Measurements from ENCODE around the gene RPAP2.
"Not testable (repeated sequence)": the region's sequence is repeated elsewhere in the genome, so short reads cannot be mapped to it uniquely, and the experiment has no call there.

The RPAP2 gene

GRCh38 chr1:92323473-92324453, 24.9 kb downstream of the RPAP2 start:
- DNase-seq (ENCODE audit: low spot score), result no peak

GRCh38 chr1:92324784-92325183, 25.9 kb downstream of the RPAP2 start:
- DNase-seq (ENCODE audit: low spot score), result no peak

GRCh38 chr1:92326681-92327080, 27.8 kb downstream of the RPAP2 start:
- DNase-seq (ENCODE audit: low spot score), result no peak

GRCh38 chr1:92327794-92328193, 28.9 kb downstream of the RPAP2 start:
- DNase-seq (ENCODE audit: low spot score), result no peak

- no peak for DNase-seq (ENCODE audit: low spot score)
Measured at GRCh38 chr1:92329347-92330129, 30.7 kb downstream of the RPAP2 start.

- no peak for DNase-seq (ENCODE audit: low spot score)
Measured at GRCh38 chr1:92333668-92334067, 34.8 kb downstream of the RPAP2 start.

GRCh38 chr1:92340154-92340553, 41.3 kb downstream of the RPAP2 start:
- no peak for DNase-seq (ENCODE audit: low spot score)

GRCh38 chr1:92342401-92342800, 43.5 kb downstream of the RPAP2 start:
- DNase-seq (ENCODE audit: low spot score), result no peak

GRCh38 chr1:92343061-92343460, 44.2 kb downstream of the RPAP2 start:
- DNase-seq (ENCODE audit: low spot score), result no peak

GRCh38 chr1:92346866-92347640, 48.2 kb downstream of the RPAP2 start:
- DNase-seq (ENCODE audit: low spot score), result no peak

GRCh38 chr1:92352856-92353255, 54.0 kb downstream of the RPAP2 start:
- DNase-seq (ENCODE audit: low spot score), result no peak

- DNase-seq (ENCODE audit: low spot score), result no peak
Measured at GRCh38 chr1:92354259-92354658, 55.4 kb downstream of the RPAP2 start.

- no peak for DNase-seq (ENCODE audit: low spot score)
Measured at GRCh38 chr1:92356956-92357355, 58.1 kb downstream of the RPAP2 start.

GRCh38 chr1:92359382-92359781, 60.5 kb downstream of the RPAP2 start:
- DNase-seq (ENCODE audit: low spot score), result not testable (repeated sequence)

GRCh38 chr1:92359986-92360385, 61.1 kb downstream of the RPAP2 start:
- DNase-seq (ENCODE audit: low spot score), result no peak

- DNase-seq (ENCODE audit: low spot score), result no peak
Measured at GRCh38 chr1:92362970-92363369, 64.1 kb downstream of the RPAP2 start.

GRCh38 chr1:92363401-92363800, 64.5 kb downstream of the RPAP2 start:
- no peak for DNase-seq (ENCODE audit: low spot score)

- DNase-seq (ENCODE audit: low spot score), result no peak
Measured at GRCh38 chr1:92365378-92366039, 66.7 kb downstream of the RPAP2 start.

GRCh38 chr1:92366040-92366395, 67.2 kb downstream of the RPAP2 start:
- no peak for DNase-seq (ENCODE audit: low spot score)

GRCh38 chr1:92367496-92367895, 68.6 kb downstream of the RPAP2 start:
- DNase-seq (ENCODE audit: low spot score), result no peak

- no peak for DNase-seq (ENCODE audit: low spot score)
Measured at GRCh38 chr1:92372164-92372563, 73.3 kb downstream of the RPAP2 start.

GRCh38 chr1:92374223-92374622, 75.4 kb downstream of the RPAP2 start:
- DNase-seq (ENCODE audit: low spot score), result no peak
